GM19397 (cell line): Measurements from ENCODE around the gene NELFB.

Source experiments
- ATAC-seq: cut with Tn5 transposase; IDR thresholded peaks from one replicate; pipeline ENCODE4 v1.9.1; 2021; ENCODE audit warnings: mild to moderate bottlenecking, moderate library complexity; ENCODE audit not compliant: unreplicated experiment

The NELFB gene

GRCh38 chr9:137254624-137255447, at the start of gene NELFB:
TSS of gene NELFB (plus strand) at chr9:137255327.
- peak; percentile 88 for ATAC-seq

- ATAC-seq, result no peak
Observed at GRCh38 chr9:137206602-137207001, 48.5 kb upstream of the NELFB start.

GRCh38 chr9:137211532-137211931, 43.6 kb upstream of the NELFB start:
- ATAC-seq, result no peak

- no peak for ATAC-seq
Observed at GRCh38 chr9:137212520-137212919, 42.6 kb upstream of the NELFB start.

- ATAC-seq, result no peak
Observed at GRCh38 chr9:137213160-137214060, 41.7 kb upstream of the NELFB start.

- no peak for ATAC-seq
Observed at GRCh38 chr9:137214620-137215019, 40.5 kb upstream of the NELFB start.

- ATAC-seq, result no peak
Observed at GRCh38 chr9:137215196-137215986, 39.7 kb upstream of the NELFB start.

GRCh38 chr9:137216188-137216965, 38.8 kb upstream of the NELFB start:
- ATAC-seq, result no peak

GRCh38 chr9:137217276-137218211, 37.6 kb upstream of the NELFB start:
- no peak for ATAC-seq

GRCh38 chr9:137218212-137218753, 36.8 kb upstream of the NELFB start:
- ATAC-seq, result no peak

GRCh38 chr9:137218754-137219271, 36.3 kb upstream of the NELFB start:
- no peak for ATAC-seq

- no peak for ATAC-seq
Observed at GRCh38 chr9:137219757-137220316, 35.3 kb upstream of the NELFB start.

GRCh38 chr9:137220317-137221094, 34.6 kb upstream of the NELFB start:
- no peak for ATAC-seq

- ATAC-seq, result no peak
Observed at GRCh38 chr9:137221095-137221505, 34.0 kb upstream of the NELFB start.

GRCh38 chr9:137221506-137222111, 33.5 kb upstream of the NELFB start:
- ATAC-seq, result no peak

GRCh38 chr9:137222190-137223077, 32.7 kb upstream of the NELFB start, which contains the start of gene RNF208:
TSS of gene RNF208 (minus strand) at chr9:137222240. CDS start at chr9:137221212, 1,028 bp downstream.
- peak; percentile 4 for ATAC-seq
